GM18517 (cell line): ENCODE measurements around the gene GMDS.

ENCODE experiments used
- ATAC-seq: cut with Tn5 transposase; IDR thresholded peaks from one replicate; pipeline ENCODE4 v1.9.1; 2021; ENCODE audit warnings: mild to moderate bottlenecking, moderate library complexity; ENCODE audit not compliant: unreplicated experiment

GMDS gene

GRCh38 chr6:1870932-1871331 is 374.5 kb downstream of the GMDS start:
- ATAC-seq, result no peak

GRCh38 chr6:1870251-1870650 is 375.2 kb downstream of the GMDS start:
- ATAC-seq, result no peak

GRCh38 chr6:1869769-1870168 is 375.6 kb downstream of the GMDS start:
- ATAC-seq, result no peak

GRCh38 chr6:1869308-1869707 is 376.1 kb downstream of the GMDS start:
- no peak for ATAC-seq

- peak; percentile 83 for ATAC-seq
Observed at GRCh38 chr6:1868561-1869261, 376.7 kb downstream of the GMDS start.

- no peak for ATAC-seq
Observed at GRCh38 chr6:1867197-1867596, 378.2 kb downstream of the GMDS start.

- no peak for ATAC-seq
Observed at GRCh38 chr6:1865585-1865984, 379.8 kb downstream of the GMDS start.

GRCh38 chr6:1864496-1864895 is 380.9 kb downstream of the GMDS start:
- ATAC-seq, result no peak

- ATAC-seq, result no peak
Observed at GRCh38 chr6:1862411-1862810, 383.0 kb downstream of the GMDS start.

GRCh38 chr6:1860756-1861348 is 384.6 kb downstream of the GMDS start:
- ATAC-seq, result no peak

- ATAC-seq, result no peak
Observed at GRCh38 chr6:1858859-1859258, 386.5 kb downstream of the GMDS start.

- ATAC-seq, result no peak
Observed at GRCh38 chr6:1858196-1858595, 387.2 kb downstream of the GMDS start.

- peak; percentile 89 for ATAC-seq
Observed at GRCh38 chr6:1856381-1856780, 389.0 kb downstream of the GMDS start.

- no peak for ATAC-seq
Observed at GRCh38 chr6:1855890-1856289, 389.5 kb downstream of the GMDS start.

GRCh38 chr6:1854296-1854695 is 391.1 kb downstream of the GMDS start:
- no peak for ATAC-seq

GRCh38 chr6:1853761-1854160 is 391.6 kb downstream of the GMDS start:
- ATAC-seq, result no peak

- ATAC-seq, result no peak
Observed at GRCh38 chr6:1851681-1852456, 393.5 kb downstream of the GMDS start.

- ATAC-seq, result no peak
Observed at GRCh38 chr6:1850840-1851157, 394.6 kb downstream of the GMDS start.

GRCh38 chr6:1850121-1850839 is 395.1 kb downstream of the GMDS start:
- no peak for ATAC-seq

- ATAC-seq, result no peak
Observed at GRCh38 chr6:1849691-1850090, 395.7 kb downstream of the GMDS start.

GRCh38 chr6:1848752-1849151 is 396.7 kb downstream of the GMDS start:
- no peak for ATAC-seq

GRCh38 chr6:1846611-1847010 is 398.8 kb downstream of the GMDS start:
- no peak for ATAC-seq
